Uterus (tissue), 4 donors: ENCODE results near the gene TANC1. TPM values are rescaled to one million over a fixed set of nuclear protein-coding genes. Genes with fewer than 3 reads are reported as not detected.

ENCODE experiments used
- DNase-seq, 2 donors: peaks; one replicate each; pipeline ENCODE4 v3.0.0-alpha.2; 2019 to 2020
- H3K27ac ChIP-seq, 2 donors: fragments of 200-600 bp; sonication (generic); 1 replicate in 1 of 2; 2 replicates in 1 of 2; pipeline ENCODE4 v1.5.1; 2016 to 2018
- H3K27me3 ChIP-seq, 2 donors: fragments of 200-600 bp; sonication (generic); one replicate each; pipeline ENCODE4 v1.5.1; 2018 to 2019; ENCODE audit warnings: control low read depth in 1 of 2
- H3K36me3 ChIP-seq, 2 donors: fragments of 200-600 bp; sonication (generic); one replicate each; pipeline ENCODE4 v1.5.1; 2019; ENCODE audit warnings: control low read depth in 1 of 2
- H3K4me1 ChIP-seq, 2 donors: fragments of 200-600 bp; sonication (generic); one replicate each; pipeline ENCODE4 v1.5.1; 2018 to 2019; ENCODE audit warnings: control low read depth in 1 of 2
- H3K4me3 ChIP-seq, 2 donors: fragments of 200-600 bp; sonication (generic); 1 replicate in 1 of 2; 2 replicates in 1 of 2; pipeline ENCODE4 v1.5.1; 2018 to 2019; ENCODE audit warnings: mild to moderate bottlenecking in 1 of 2
- H3K9me3 ChIP-seq, 2 donors: fragments of 200-600 bp; sonication (generic); one replicate each; pipeline ENCODE4 v1.5.1; 2019; ENCODE audit warnings: control low read depth in 1 of 2
- POLR2A ChIP-seq, 2 donors: fragments of 450-650 bp; IDR thresholded peaks; one replicate each; pipeline ENCODE4 v1.6.1; 2016; ENCODE audit warnings: antibody characterized with exemption in 2 of 2, mild to moderate bottlenecking in 1 of 2, moderate library complexity in 1 of 2
- intact Hi-C: fragments of 100-400 bp; cut with DNase I; formaldehyde crosslinking; loops from one replicate; pipeline ENCODE4 v1.15.1; 2023; ENCODE audit warnings: low total_unique reads
- total RNA-seq, 4 donors: library from RNA; depleted of rRNA in 3 of 4; stranded (reverse); fragments of >200 nt in 3 of 4; gene quantifications; one replicate each; pipeline versions ENCODE4 v1.1.0 to v1.2.4, GENCODE V29; 2014 to 2023
- TF ChIP-seq, protein P1 (sequence below), 4 experiments: fragments of 200-600 bp in 2 of 4; fragments of 450-650 bp in 2 of 4; sonication (generic) in 2 of 4; IDR thresholded peaks; one replicate each; pipeline ENCODE4 v1.5.1; 2016 to 2019; ENCODE audit warnings: antibody characterized with exemption in 4 of 4, mild to moderate bottlenecking in 2 of 4, moderate library complexity in 1 of 4
- donor health status: DM: yes; HTN: yes; CAD: no.

TANC1 gene
- total RNA-seq, 4 donors from 2014 or later, result 34.7 to 92.7 (median 67.4) TPM

DNA sequence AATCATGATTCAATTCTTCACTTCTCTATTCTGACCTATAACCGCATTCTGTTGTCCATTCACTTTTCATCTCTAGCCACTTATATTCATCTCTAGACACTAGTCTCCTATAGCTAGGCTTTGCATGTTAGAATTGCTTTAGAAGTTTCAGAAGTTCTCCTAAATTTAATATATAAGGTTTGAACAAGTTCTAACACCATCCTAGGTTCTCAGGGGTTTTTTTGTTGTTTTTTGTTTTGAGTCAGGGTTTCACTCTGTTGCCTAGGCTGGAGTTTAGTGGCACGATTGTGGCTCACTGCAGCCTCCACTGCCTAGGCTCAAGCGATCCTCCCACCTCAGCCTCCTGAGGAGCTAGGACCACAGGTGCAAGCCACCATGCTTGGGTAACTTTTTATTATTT, 298.1 kb downstream of the TANC1 start:
- Histone ChIP-seq H3K4me1 (no peaks in the 10 kb centered on the region), H3K9me3 (no peaks in the 10 kb centered on the region), H3K27ac (no peak overlapping the region), H3K27me3 (no peaks in the 10 kb centered on the region), H3K4me3 (no peak overlapping the region), H3K36me3 (no peaks in the 10 kb centered on the region)
- no peak for DNase-seq
- TF ChIP-seq POLR2A (IDR thresholded peaks at IDR 0.05), result no peak
- TF ChIP-seq, protein P1, sequence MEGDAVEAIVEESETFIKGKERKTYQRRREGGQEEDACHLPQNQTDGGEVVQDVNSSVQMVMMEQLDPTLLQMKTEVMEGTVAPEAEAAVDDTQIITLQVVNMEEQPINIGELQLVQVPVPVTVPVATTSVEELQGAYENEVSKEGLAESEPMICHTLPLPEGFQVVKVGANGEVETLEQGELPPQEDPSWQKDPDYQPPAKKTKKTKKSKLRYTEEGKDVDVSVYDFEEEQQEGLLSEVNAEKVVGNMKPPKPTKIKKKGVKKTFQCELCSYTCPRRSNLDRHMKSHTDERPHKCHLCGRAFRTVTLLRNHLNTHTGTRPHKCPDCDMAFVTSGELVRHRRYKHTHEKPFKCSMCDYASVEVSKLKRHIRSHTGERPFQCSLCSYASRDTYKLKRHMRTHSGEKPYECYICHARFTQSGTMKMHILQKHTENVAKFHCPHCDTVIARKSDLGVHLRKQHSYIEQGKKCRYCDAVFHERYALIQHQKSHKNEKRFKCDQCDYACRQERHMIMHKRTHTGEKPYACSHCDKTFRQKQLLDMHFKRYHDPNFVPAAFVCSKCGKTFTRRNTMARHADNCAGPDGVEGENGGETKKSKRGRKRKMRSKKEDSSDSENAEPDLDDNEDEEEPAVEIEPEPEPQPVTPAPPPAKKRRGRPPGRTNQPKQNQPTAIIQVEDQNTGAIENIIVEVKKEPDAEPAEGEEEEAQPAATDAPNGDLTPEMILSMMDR (IDR thresholded peaks at IDR 0.05), result no peak
- intact Hi-C loops, result no loop called here

DNA sequence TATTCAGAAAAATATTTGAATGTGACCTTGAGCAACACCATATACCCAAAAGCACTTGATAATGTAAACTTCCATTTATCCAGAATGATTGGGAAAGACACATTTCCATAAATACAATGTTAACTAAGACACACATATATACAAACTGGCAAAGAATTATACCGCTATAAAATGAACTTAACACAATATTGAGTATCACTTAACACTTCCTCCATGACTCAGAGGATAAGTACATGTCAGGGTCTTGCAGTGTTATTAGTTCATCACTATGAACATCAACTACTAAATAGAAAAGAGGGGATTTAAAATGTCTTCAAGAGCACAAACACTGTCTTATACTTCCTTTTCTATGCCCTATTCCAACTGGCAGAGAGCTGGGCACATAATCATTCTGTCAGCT, 299.5 kb downstream of the TANC1 start:
- no peak for TF ChIP-seq POLR2A (IDR thresholded peaks at IDR 0.05)
- TF ChIP-seq, protein P1 (IDR thresholded peaks at IDR 0.05), result no peak
- no peaks in the 10 kb centered on the region for H3K4me1 ChIP-seq
- intact Hi-C loops, result no loop called here
- H3K9me3 ChIP-seq, result no peaks in the 10 kb centered on the region
- DNase-seq, result no peak
- H3K27me3 ChIP-seq, result no peaks in the 10 kb centered on the region
- H3K4me3 ChIP-seq, result no peak overlapping the region
- H3K36me3 ChIP-seq, result no peaks in the 10 kb centered on the region
- H3K27ac ChIP-seq, result no peak overlapping the region

DNA sequence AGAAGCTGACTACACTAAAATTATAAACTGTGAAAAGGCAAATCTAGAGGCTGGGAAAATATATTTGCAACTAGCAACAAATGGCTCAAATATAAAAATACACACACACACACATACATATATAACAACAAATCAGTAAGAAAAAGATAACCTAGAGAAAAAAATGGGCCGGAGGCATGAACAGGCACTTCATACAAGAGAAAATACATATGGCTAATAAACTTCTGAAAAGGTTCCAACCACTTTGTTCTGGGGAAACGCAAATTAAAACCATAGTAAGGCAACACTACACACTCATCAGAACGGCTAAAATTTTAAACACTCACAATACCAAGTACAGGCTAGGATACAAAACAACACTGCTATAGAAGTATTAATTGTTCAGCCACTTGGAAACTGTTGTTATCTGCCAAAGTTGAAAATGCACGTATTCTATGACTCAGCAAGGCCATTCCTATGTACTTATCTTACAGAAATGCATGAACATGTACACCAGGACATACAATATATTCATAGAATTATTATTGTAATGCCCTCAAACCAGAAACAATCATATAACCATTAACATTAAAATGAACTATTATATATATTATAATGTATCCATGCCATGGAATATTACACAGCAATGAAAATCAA, 302.4 kb downstream of the TANC1 start:
- H3K27ac ChIP-seq, result no peak overlapping the region
- TF ChIP-seq, protein P1 (IDR thresholded peaks at IDR 0.05), result no peak
- TF ChIP-seq POLR2A (IDR thresholded peaks at IDR 0.05), result no peak
- H3K4me1 ChIP-seq, result no peaks in the 10 kb centered on the region
- intact Hi-C loops, result no loop called here
- no peaks in the 10 kb centered on the region for H3K27me3 ChIP-seq
- DNase-seq, result no peak
- H3K9me3 ChIP-seq, result no peaks in the 10 kb centered on the region
- H3K36me3 ChIP-seq, result no peaks in the 10 kb centered on the region
- H3K4me3 ChIP-seq, result no peak overlapping the region

DNA sequence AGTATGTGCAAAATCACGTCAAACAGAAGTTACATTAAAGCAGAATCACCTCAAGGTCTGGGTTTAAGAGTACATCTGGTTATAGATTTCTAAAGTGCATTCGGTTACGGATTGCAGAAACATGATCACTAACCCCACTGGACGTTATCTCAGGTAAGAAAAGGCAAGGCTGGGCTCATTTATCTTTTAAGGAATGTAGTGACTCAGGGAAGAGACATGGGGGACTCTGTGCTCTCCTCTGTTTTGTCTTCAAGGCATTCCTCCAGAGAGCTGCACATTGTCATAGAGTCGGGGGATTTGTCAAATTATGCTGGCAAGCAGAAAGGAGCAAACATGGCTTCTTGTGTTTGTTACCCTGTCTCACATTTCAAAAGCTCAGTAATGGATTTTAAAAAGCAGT, 303.7 kb downstream of the TANC1 start:
- H3K4me1 ChIP-seq, result no peaks in the 10 kb centered on the region
- intact Hi-C loops, result no loop called here

DNA sequence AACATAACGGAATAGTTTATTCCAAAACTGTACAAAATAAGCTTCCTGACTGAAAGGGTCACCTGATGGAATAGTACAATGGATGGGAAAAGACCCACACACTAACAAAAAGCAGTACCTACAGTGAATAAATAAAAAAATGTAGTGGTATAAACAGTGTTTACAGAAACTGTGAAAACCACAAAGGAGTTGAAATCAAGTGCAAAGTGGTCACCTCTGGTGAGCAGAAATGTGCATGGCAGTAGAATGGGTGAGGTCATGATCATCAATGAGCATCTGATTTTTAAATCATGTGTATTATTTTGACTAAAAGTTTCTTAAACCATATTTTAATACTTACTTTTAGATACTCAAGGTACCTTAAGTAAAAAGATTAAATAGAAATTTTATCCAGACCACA, 306.7 kb downstream of the TANC1 start:
- Histone ChIP-seq H3K4me3 (no peak overlapping the region), H3K36me3 (no peaks in the 10 kb centered on the region), H3K9me3 (no peaks in the 10 kb centered on the region), H3K27me3 (no peaks in the 10 kb centered on the region), H3K4me1 (no peaks in the 10 kb centered on the region), H3K27ac (no peak overlapping the region)
- no peak for DNase-seq
- TF ChIP-seq POLR2A (IDR thresholded peaks at IDR 0.05), result no peak
- TF ChIP-seq, protein P1 (IDR thresholded peaks at IDR 0.05), result no peak
- intact Hi-C loops, result no loop called here

More for the DNA sequence above, 303.7 kb downstream of the TANC1 start:
- H3K4me3 ChIP-seq, result no peak overlapping the region
- no peaks in the 10 kb centered on the region for H3K9me3 ChIP-seq
- H3K36me3 ChIP-seq, result no peaks in the 10 kb centered on the region
- no peak overlapping the region for H3K27ac ChIP-seq
- no peak for DNase-seq
- TF ChIP-seq POLR2A (IDR thresholded peaks at IDR 0.05), result no peak
- TF ChIP-seq, protein P1 (IDR thresholded peaks at IDR 0.05), result no peak
- H3K27me3 ChIP-seq, result no peaks in the 10 kb centered on the region
